HCT116 (cell line): Measurements from ENCODE around the gene PMEPA1. TPM values are rescaled to one million over a fixed set of nuclear protein-coding genes. Genes with fewer than 3 reads are reported as not detected.
A peak's percentile ranks its signal among the peaks of the same experiment; 100 is the strongest.

ENCODE experiments used
- ATAC-seq: fragments of 200-7000 bp; cut with Tn5 transposase; 2 replicates; pipeline ENCODE4 v1.9.1; 2020; ENCODE audit warnings: mild to moderate bottlenecking, moderate library complexity
- BruUV-seq: library from RNA; stranded (reverse); fragments of 400-500 nt; replicated peaks from 2 replicates; lab custom pipeline; 2021; lab: Mats Ljungman, UMichigan
- CTCF ChIA-PET: fragments of 300-600 bp; sonication (Branson Sonifier 250); formaldehyde crosslinking; loops from one replicate; lab custom pipeline; 2021; ENCODE audit warnings: antibody characterized with exemption; lab: Charles Lee
- POLR2A ChIA-PET: fragments of 300-600, 350-600 bp; sonication (Branson Sonifier 250); formaldehyde crosslinking; loops from one replicate; lab custom pipeline; 2021; ENCODE audit warnings: antibody characterized with exemption; lab: Charles Lee
- RAD21 ChIA-PET, 2 experiments: fragments of 300-600 bp; sonication (Branson Sonifier 250); formaldehyde crosslinking; loops; one replicate each; lab custom pipeline; 2023; ENCODE audit warnings: low total read pairs in 2 of 2; ENCODE audit not compliant: uncharacterized antibody in 2 of 2, unreplicated experiment in 2 of 2, low non-redundant PET in 1 of 2; lab: Charles Lee
- DNase-seq: peaks from one replicate; pipeline ENCODE4 v3.0.0-alpha.2; 2010; ENCODE audit warnings: low read depth, low spot score
- H2AFZ ChIP-seq: fragments of 200-600 bp; shearing (Covaris generic), sonication (generic); 2 replicates; pipeline ENCODE4 v1.6.1; 2017; ENCODE audit warnings: low read depth, mixed run types, mixed read lengths, antibody characterized with exemption, low read length; ENCODE audit not compliant: poor library complexity, severe bottlenecking
- H3K27ac ChIP-seq: 2 replicates; pipeline ENCODE4 v1.5.1; 2012; ENCODE audit warnings: low read depth, low read length
- H3K27me3 ChIP-seq: fragments of 200-600 bp; sonication (generic); 2 replicates; pipeline ENCODE4 v1.6.1; 2016; ENCODE audit warnings: mixed run types, low read length, mixed read lengths; ENCODE audit not compliant: insufficient read depth
- H3K36me3 ChIP-seq, 2 experiments: fragments of 200-500 bp in 1 of 2; fragments of 200-600 bp in 1 of 2; sonication (Bioruptor generic) in 1 of 2; sonication (generic) in 1 of 2; 2 replicates each; pipeline versions ENCODE4 v1.5.1 to v1.6.1; 2014 to 2016; ENCODE audit warnings: low read length in 2 of 2, inconsistent platforms in 1 of 2, mixed read lengths in 1 of 2, mixed run types in 1 of 2; ENCODE audit not compliant: insufficient read depth in 2 of 2, control insufficient read depth in 1 of 2
- H3K4me1 ChIP-seq, 2 experiments: fragments of 200-600 bp in 1 of 2; sonication (generic) in 1 of 2; 2 replicates each; pipeline versions ENCODE4 v1.5.1 to v1.6.1; 2012 to 2017; ENCODE audit warnings: low read length in 2 of 2, inconsistent platforms in 1 of 2, mild to moderate bottlenecking in 1 of 2, mixed read lengths in 1 of 2, mixed run types in 1 of 2, moderate library complexity in 1 of 2; ENCODE audit not compliant: insufficient read depth in 2 of 2, control insufficient read depth in 1 of 2
- H3K4me2 ChIP-seq: fragments of 200-600 bp; sonication (generic); 2 replicates; pipeline ENCODE4 v1.6.1; 2017; ENCODE audit warnings: mixed run types, low read length, mixed read lengths
- H3K4me3 ChIP-seq, 2 experiments: fragments of 200-600 bp in 1 of 2; sonication (generic) in 1 of 2; replicated peaks in 1 of 2; 2 replicates each; pipeline ENCODE4 v1.5.1; 2011 to 2016; ENCODE audit warnings: low read length in 2 of 2, control low read depth in 1 of 2, low read depth in 1 of 2, mild to moderate bottlenecking in 1 of 2, mixed read lengths in 1 of 2, mixed run types in 1 of 2
- H3K79me2 ChIP-seq: fragments of 200-600 bp; sonication (generic); 2 replicates; pipeline ENCODE4 v1.6.1; 2017; ENCODE audit warnings: mild to moderate bottlenecking, mixed run types, low read length, moderate library complexity, mixed read lengths; ENCODE audit not compliant: insufficient read depth
- H3K9ac ChIP-seq: fragments of 200-600 bp; sonication (generic); 2 replicates; pipeline ENCODE4 v1.6.1; 2016; ENCODE audit warnings: low read length, mixed read lengths
- H3K9me2 ChIP-seq: fragments of 200-600 bp; sonication (generic), shearing (Covaris generic); 2 replicates; pipeline ENCODE4 v1.6.1; 2017; ENCODE audit warnings: mixed run types, mild to moderate bottlenecking, moderate library complexity; ENCODE audit not compliant: insufficient read depth
- H3K9me3 ChIP-seq, 2 experiments: fragments of 200-500 bp in 1 of 2; fragments of 200-600 bp in 1 of 2; sonication (Bioruptor generic) in 1 of 2; sonication (generic) in 1 of 2; 2 replicates each; pipeline ENCODE4 v1.6.1; 2014 to 2017; ENCODE audit warnings: low read length in 2 of 2, mixed read lengths in 2 of 2, inconsistent platforms in 1 of 2, low read depth in 1 of 2, mild to moderate bottlenecking in 1 of 2, mixed run types in 1 of 2, moderate library complexity in 1 of 2; ENCODE audit not compliant: control insufficient read depth in 1 of 2, insufficient read depth in 1 of 2
- H4K20me1 ChIP-seq: fragments of 200-600 bp; sonication (generic), shearing (Covaris generic); 2 replicates; pipeline ENCODE4 v1.6.1; 2017; ENCODE audit warnings: mixed run types, mild to moderate bottlenecking, moderate library complexity; ENCODE audit not compliant: insufficient read depth
- ATF3 ChIP-seq: IDR thresholded peaks from 2 replicates; pipeline ENCODE4 v1.6.1; 2012
- EZH2 ChIP-seq: fragments of 200-600 bp; sonication (generic); IDR thresholded peaks from 2 replicates; pipeline ENCODE4 v1.6.1; 2017; ENCODE audit warnings: antibody characterized with exemption, mixed run types
- FOSL1 ChIP-seq: IDR thresholded peaks from 2 replicates; pipeline ENCODE4 v1.6.1; 2012; ENCODE audit warnings: low read depth
- POLR2A ChIP-seq: IDR thresholded peaks from 2 replicates; pipeline ENCODE4 v1.7.0; 2011; ENCODE audit warnings: borderline replicate concordance; ENCODE audit not compliant: insufficient read depth, insufficient read length; ENCODE audit errors: extremely low read depth
- RAD21 ChIP-seq: IDR thresholded peaks from 2 replicates; pipeline ENCODE4 v1.6.1; 2012; ENCODE audit warnings: low read depth, mild to moderate bottlenecking
- SP1 ChIP-seq: IDR thresholded peaks from 2 replicates; pipeline ENCODE4 v1.6.1; 2012; ENCODE audit warnings: low read depth
- TCF7L2 ChIP-seq: IDR thresholded peaks from 2 replicates; pipeline ENCODE4 v1.7.0; 2011; ENCODE audit warnings: borderline replicate concordance, inconsistent platforms; ENCODE audit not compliant: insufficient read depth, insufficient read length; ENCODE audit errors: extremely low read depth
- intact Hi-C: fragments of 100-400 bp; cut with micrococcal nuclease; formaldehyde crosslinking; loops from 2 replicates; pipeline ENCODE4 v1.10.0; 2022
- total RNA-seq: library from RNA; stranded (reverse); gene quantifications from one replicate; pipeline ENCODE4 v1.2.1, GENCODE V29; 2021; ENCODE audit not compliant: unreplicated experiment

Gene PMEPA1
- total RNA-seq, 1 experiment from 2014 or later = 0.64 TPM

- intact Hi-C loops = no loop called here
- ATAC-seq = no peak
- POLR2A ChIA-PET = no interaction called here
Measured at GRCh38 chr20:57749869-57750268, 40.1 kb upstream of the PMEPA1 start.

GRCh38 chr20:57749131-57749690 lies 39.4 kb upstream of the PMEPA1 start:
- Histone ChIP-seq H3K4me1 (peaks cover 9 to 11% of the 10 kb centered on the region in 2 experiments), H4K20me1 (no peaks in the 10 kb centered on the region), H2AFZ (no peak overlapping the region), H3K27ac (no peak overlapping the region), H3K27me3 (peaks cover 53% of the 10 kb centered on the region), H3K4me3 (peak overlapping the region in 1 of 2 experiments; percentile 13; a peak in 1 of 4 replicates), H3K9ac (no peak overlapping the region), H3K79me2 (no peaks in the 10 kb centered on the region), H3K36me3 (no peaks in the 10 kb centered on the region), H3K9me3 (no peaks in the 10 kb centered on the region), H3K9me2 (no peaks in the 10 kb centered on the region), H3K4me2 (peak overlapping the region; percentile 66)
- DNase-seq (no peak), ATAC-seq (peak; percentile 39)
- ChIA-PET CTCF (no interaction called here), POLR2A (no interaction called here), RAD21 (no interaction called here)
- intact Hi-C loops = no loop called here
- no peak for TF ChIP-seq TCF7L2
- TF ChIP-seq SP1 = no peak
- 0 out of 2 replicates have a peak, but pooled peaks have one; percentile 75 for TF ChIP-seq EZH2
- BruUV-seq = no TSS peak

More at GRCh38 chr20:57749869-57750268, 40.1 kb upstream of the PMEPA1 start:
- no TSS peak for BruUV-seq
- H3K79me2 ChIP-seq = no peaks in the 10 kb centered on the region
- no peak overlapping the region for H3K4me2 ChIP-seq
- ChIA-PET RAD21 (no interaction called here), CTCF (no interaction called here)
- no peaks in the 10 kb centered on the region for H4K20me1 ChIP-seq
- no peak overlapping the region for H2AFZ ChIP-seq
- no peaks in the 10 kb centered on the region for H3K9me2 ChIP-seq
- TF ChIP-seq ATF3 (no peak), SP1 (no peak), POLR2A (no peak), RAD21 (no peak), FOSL1 (no peak)
- H3K27ac ChIP-seq = no peak overlapping the region
- DNase-seq = no peak
- peaks cover 55% of the 10 kb centered on the region for H3K27me3 ChIP-seq
- no peaks in the 10 kb centered on the region for H3K9me3 ChIP-seq
- no peak overlapping the region for H3K9ac ChIP-seq
- no peaks in the 10 kb centered on the region for H3K36me3 ChIP-seq
- H3K4me1 ChIP-seq = peaks cover 9 to 11% of the 10 kb centered on the region in 2 experiments
- H3K4me3 ChIP-seq = no peak overlapping the region
